K562 (cell line): ENCODE measurements around the gene ZNF546.
"Not testable (repeated sequence)": the region's sequence is repeated elsewhere in the genome, so short reads cannot be mapped to it uniquely, and the experiment has no call there.

ENCODE experiments used
- FUS ChIP-seq: fragments of 200-400 bp; formaldehyde crosslinking; optimal IDR thresholded peaks from 2 replicates; pipeline ENCODE3; 2017; ENCODE audit warnings: low read depth, low read length
- MAX ChIP-seq: sonication (generic); formaldehyde crosslinking; IDR thresholded peaks from 2 replicates; pipeline ENCODE4 v1.9.0; 2022; ENCODE audit warnings: mild to moderate bottlenecking, missing genetic modification reagents
- NR1H2 ChIP-seq: sonication (generic); formaldehyde crosslinking; IDR thresholded peaks from 2 replicates; pipeline ENCODE4 v1.4.0; 2020; ENCODE audit warnings: mild to moderate bottlenecking, missing genetic modification reagents
- SP1 ChIP-seq: sonication (generic); formaldehyde crosslinking; IDR thresholded peaks from 2 replicates; pipeline ENCODE4 v1.8.1; 2022; ENCODE audit warnings: mild to moderate bottlenecking, missing genetic modification reagents
- ZFP30 ChIP-seq: fragments of 250-450 bp; sonication (Bioruptor Pico); IDR thresholded peaks from 2 replicates; pipeline ENCODE4 v1.8.0; 2022; ENCODE audit warnings: moderate library complexity, mild to moderate bottlenecking, inconsistent platforms, borderline replicate concordance
- ZNF77 ChIP-seq: fragments of 250-450 bp; sonication (Bioruptor Pico); IDR thresholded peaks from 2 replicates; pipeline ENCODE4 v1.5.0; 2020

GRCh38 chr19:40038047-40038446 is 41.2 kb downstream of the ZNF546 start:
- not testable (repeated sequence) for TF ChIP-seq ZNF77; ZFP30 (CRISPR knock-in tag); MAX (CRISPR knock-in tag); NR1H2 (CRISPR knock-in tag); FUS; SP1 (CRISPR knock-in tag)
